ENCODE measurements around the gene PPP1R1A.

The PPP1R1A gene

DNA sequence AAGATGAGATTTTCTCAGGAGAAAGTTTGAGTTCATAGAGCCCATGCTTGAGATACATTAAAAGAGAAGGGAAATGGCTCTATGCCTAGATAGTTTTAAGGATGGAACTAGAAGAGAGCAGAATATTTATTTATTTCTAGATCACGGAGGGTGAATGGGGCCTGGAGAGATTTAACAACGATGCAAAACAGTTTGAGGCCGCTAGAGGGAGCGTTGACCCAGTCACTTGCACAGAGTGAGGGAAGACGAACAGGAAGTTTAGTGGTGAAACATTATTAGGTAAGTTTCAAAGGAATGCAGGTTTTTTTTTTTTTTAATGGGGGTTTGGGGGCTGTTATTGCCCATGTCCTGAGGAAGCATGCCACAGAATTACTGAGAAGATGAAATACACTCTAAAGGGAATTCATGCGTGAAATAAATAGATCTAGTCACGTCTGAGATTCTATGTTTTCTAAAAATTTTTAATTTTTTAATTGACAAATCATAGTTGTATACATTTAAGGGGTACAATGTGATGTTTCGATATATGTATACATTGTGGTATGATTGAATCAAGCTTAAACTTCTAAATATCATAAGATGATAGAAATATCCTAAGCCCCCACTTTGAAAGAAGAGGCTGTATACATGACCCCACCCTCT lies 14.8 kb upstream of the PPP1R1A start:
- no peak overlapping the region for H3K27ac ChIP-seq
- TF ChIP-seq, protein P1, sequence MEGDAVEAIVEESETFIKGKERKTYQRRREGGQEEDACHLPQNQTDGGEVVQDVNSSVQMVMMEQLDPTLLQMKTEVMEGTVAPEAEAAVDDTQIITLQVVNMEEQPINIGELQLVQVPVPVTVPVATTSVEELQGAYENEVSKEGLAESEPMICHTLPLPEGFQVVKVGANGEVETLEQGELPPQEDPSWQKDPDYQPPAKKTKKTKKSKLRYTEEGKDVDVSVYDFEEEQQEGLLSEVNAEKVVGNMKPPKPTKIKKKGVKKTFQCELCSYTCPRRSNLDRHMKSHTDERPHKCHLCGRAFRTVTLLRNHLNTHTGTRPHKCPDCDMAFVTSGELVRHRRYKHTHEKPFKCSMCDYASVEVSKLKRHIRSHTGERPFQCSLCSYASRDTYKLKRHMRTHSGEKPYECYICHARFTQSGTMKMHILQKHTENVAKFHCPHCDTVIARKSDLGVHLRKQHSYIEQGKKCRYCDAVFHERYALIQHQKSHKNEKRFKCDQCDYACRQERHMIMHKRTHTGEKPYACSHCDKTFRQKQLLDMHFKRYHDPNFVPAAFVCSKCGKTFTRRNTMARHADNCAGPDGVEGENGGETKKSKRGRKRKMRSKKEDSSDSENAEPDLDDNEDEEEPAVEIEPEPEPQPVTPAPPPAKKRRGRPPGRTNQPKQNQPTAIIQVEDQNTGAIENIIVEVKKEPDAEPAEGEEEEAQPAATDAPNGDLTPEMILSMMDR (conservative IDR thresholded peaks at IDR 0.05) = peak; percentile 97

DNA sequence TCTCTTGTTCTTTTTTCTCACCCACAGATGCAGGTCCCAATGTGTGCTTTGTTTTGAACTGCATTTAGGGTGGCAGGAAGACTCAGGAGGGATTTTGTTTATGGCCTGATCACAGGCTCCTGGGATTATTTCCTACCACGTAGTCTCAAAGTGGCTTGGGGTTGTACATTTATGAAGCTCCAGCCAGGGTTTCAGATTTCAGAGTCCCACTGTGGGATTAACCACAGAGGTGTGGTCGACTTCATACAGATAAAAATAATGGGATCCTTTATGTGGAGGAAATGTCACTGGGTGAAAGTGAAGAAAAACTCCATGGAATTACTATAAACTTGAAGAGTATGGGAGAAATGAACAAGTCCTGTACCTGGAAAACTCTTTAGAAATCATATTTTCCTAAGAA lies 14.2 kb upstream of the PPP1R1A start:
- TF ChIP-seq, protein P1 (conservative IDR thresholded peaks at IDR 0.05) = no peak
- H3K27ac ChIP-seq = no peak overlapping the region

DNA sequence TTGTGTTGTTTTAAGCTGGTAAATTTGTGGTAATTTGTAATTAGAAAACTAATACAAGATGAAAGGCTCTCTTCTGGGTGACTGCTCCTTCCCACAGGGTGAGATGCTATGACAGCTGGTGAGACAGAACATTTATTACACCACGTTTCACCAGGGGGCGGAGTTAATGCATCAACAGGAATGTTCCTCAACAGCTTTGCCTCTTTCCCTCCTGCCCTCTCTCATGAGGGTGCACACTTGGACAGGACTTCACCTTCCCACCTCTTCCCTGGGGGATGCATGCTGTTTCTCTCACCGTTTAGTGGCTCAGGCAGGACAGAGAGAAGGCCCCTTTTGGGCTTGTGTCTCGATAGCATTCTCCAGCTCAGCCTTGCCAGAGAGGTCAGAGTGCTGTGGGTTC lies 13.4 kb upstream of the PPP1R1A start:
- TF ChIP-seq, protein P1 (conservative IDR thresholded peaks at IDR 0.05) = no peak
- H3K27ac ChIP-seq = no peak overlapping the region

DNA sequence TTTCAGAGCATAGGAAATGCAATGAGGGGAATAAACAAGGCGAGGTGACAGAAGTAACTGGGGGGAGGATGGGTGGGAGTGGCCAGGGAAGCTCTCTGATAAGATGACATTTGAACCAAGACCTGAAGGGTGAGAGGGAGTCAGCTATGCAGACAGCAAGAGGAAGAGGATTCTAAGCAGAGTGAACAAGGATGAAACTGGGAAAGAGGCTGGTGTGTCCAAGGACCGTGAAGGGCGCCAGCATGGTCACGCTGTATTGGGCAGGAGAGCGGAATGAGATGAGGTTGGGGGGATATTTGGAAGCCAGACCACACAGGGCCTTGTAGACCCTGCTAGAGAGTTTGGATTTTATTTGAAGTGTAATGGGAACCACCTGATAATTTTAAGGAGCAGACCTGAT lies 10.5 kb upstream of the PPP1R1A start:
- no peak overlapping the region for H3K27ac ChIP-seq
- TF ChIP-seq, protein P1 (conservative IDR thresholded peaks at IDR 0.05) = no peak

DNA sequence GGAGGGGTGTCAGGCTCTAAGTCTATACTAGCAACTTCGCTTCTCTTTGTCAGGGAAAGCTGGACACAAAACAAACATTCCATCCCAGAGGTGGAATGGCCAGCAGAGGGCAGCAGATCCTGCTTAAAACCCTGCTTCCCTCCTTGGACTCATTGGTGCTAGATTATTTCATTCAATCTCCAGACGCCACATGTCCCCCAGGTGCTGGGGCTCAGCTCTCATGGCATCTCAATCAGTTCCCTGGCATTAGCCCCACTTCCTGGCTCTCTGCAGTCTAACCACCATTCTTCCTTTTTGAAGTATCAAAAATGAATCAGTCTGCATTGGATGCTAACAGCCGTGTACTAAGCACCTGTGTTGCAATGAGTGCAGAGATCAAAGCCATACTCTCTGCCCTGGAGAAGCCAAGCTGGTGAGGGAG lies 8.1 kb upstream of the PPP1R1A start:
- TF ChIP-seq, protein P1 (conservative IDR thresholded peaks at IDR 0.05) = peak; percentile 98
- H3K27ac ChIP-seq = no peak overlapping the region

DNA sequence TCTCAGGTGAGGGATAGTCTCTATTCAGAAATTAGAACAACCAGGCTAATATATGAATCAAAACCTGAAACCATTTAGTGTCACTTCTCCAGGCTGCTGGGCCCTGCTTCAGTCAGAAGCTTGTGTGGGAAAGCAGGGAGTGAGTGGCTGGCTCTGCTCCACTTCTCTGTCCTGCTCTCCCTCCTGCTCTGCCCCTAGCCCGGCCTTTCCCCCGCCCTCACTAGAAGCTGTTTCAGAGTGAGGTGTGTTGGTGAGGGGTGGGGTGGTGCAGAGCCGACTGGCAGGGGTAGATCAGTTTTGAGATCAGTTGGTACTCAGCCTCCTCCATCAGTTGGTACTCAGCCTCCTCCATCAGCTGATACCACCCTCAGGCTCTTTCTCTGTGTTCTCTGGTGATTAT lies 7.0 kb upstream of the PPP1R1A start:
- no peak overlapping the region for H3K27ac ChIP-seq
- TF ChIP-seq, protein P1 (conservative IDR thresholded peaks at IDR 0.05) = no peak

DNA sequence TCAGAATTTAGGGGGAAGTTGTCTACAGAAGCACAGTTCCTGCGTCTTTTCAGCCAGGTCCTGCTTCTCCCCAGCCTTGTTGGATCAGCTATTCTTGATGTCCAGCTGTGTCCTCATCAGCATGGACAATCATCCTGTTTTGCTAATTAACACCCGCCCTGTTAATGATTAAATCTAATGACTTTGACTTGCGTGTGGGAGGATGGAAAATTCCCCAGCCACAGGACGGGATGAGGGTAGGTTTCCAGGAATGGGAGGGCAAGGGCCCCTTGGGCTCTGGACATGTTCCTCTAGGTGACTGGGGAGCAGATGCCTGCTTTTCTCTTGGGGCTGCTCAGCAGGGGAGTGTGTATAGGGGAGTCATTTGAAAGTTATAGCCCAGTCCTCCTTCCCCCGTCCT lies 5.3 kb upstream of the PPP1R1A start:
- TF ChIP-seq, protein P1 (conservative IDR thresholded peaks at IDR 0.05) = no peak
- H3K27ac ChIP-seq = no peak overlapping the region

All from VCaP (cell line).